ENCODE measurements around the gene DDX28. TPM values are rescaled to one million over a fixed set of nuclear protein-coding genes. Genes with fewer than 3 reads are reported as not detected.

Gene DDX28
- total and polyA plus RNA-seq, 9 of the 15 experiments (the other 6 are each of a cell fraction or from before 2014, with no cell fraction given) = 2.8 to 24.5 (median 15.9) TPM

DNA sequence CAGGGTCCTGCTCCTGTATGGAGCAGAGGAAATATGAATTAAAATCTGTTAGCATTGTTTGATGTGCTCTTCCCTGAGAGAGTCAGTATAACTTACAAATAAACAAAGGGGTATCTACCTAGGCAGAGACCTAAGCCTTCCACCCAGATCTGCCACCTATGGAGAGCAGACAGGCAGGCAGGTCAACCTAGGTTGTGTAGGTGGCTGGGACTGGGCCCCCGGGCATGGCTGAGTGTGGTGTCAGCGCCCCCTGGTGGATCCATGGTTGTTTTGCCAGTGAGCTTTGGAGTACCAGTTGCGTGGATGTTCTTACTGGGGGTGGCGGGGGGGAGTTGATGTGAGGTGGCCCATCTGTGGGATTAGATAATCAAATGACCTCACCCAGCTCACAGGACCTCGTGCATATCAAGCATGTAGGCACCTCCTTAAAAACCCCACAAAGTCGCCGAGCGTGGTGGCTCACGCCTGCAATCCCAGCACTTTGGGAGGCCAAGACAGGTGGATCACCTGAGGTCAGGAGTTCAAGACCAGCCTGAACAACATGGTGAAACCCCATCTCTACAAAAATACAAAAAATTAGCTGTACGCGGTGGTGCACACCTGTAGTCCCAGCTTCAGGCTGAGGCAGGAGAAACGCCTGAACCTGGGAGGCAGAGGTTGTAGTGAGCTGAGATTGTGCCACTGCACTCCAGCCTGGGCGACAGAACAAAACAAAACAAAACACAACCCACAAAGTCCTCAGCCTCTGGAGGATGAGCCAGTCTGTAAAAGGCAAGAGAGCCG is 17.7 kb upstream of the DDX28 start (continued):
- TF ChIP-seq, protein P1, sequence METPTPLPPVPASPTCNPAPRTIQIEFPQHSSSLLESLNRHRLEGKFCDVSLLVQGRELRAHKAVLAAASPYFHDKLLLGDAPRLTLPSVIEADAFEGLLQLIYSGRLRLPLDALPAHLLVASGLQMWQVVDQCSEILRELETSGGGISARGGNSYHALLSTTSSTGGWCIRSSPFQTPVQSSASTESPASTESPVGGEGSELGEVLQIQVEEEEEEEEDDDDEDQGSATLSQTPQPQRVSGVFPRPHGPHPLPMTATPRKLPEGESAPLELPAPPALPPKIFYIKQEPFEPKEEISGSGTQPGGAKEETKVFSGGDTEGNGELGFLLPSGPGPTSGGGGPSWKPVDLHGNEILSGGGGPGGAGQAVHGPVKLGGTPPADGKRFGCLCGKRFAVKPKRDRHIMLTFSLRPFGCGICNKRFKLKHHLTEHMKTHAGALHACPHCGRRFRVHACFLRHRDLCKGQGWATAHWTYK (CRISPR knock-in tag; IDR thresholded peaks at IDR 0.05) = peak; percentile 39; the same call in 1 of the 2 replicates
- TF ChIP-seq ATF7 (IDR thresholded peaks at IDR 0.05) = peak; percentile 66
- TF ChIP-seq RAD21 (CRISPR knock-in tag; conservative IDR thresholded peaks at IDR 0.05 in 1 of 2, IDR thresholded peaks at IDR 0.05 in 1 of 2) = peak; percentile 92 to 96
- TF ChIP-seq ZNF785 (CRISPR knock-in tag; IDR thresholded peaks at IDR 0.05) = no peak
- TF ChIP-seq, protein P2, sequence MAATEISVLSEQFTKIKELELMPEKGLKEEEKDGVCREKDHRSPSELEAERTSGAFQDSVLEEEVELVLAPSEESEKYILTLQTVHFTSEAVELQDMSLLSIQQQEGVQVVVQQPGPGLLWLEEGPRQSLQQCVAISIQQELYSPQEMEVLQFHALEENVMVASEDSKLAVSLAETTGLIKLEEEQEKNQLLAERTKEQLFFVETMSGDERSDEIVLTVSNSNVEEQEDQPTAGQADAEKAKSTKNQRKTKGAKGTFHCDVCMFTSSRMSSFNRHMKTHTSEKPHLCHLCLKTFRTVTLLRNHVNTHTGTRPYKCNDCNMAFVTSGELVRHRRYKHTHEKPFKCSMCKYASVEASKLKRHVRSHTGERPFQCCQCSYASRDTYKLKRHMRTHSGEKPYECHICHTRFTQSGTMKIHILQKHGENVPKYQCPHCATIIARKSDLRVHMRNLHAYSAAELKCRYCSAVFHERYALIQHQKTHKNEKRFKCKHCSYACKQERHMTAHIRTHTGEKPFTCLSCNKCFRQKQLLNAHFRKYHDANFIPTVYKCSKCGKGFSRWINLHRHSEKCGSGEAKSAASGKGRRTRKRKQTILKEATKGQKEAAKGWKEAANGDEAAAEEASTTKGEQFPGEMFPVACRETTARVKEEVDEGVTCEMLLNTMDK (IDR thresholded peaks at IDR 0.05; ENCODE audit: borderline replicate concordance, insufficient read depth, low read depth, low read length, poor library complexity, severe bottlenecking) = peak; percentile 74
- TF ChIP-seq MYNN (IDR thresholded peaks at IDR 0.05) = peak; percentile 78
- no peak for TF ChIP-seq MYNN (CRISPR knock-in tag; IDR thresholded peaks at IDR 0.05)
- TF ChIP-seq, protein P3, sequence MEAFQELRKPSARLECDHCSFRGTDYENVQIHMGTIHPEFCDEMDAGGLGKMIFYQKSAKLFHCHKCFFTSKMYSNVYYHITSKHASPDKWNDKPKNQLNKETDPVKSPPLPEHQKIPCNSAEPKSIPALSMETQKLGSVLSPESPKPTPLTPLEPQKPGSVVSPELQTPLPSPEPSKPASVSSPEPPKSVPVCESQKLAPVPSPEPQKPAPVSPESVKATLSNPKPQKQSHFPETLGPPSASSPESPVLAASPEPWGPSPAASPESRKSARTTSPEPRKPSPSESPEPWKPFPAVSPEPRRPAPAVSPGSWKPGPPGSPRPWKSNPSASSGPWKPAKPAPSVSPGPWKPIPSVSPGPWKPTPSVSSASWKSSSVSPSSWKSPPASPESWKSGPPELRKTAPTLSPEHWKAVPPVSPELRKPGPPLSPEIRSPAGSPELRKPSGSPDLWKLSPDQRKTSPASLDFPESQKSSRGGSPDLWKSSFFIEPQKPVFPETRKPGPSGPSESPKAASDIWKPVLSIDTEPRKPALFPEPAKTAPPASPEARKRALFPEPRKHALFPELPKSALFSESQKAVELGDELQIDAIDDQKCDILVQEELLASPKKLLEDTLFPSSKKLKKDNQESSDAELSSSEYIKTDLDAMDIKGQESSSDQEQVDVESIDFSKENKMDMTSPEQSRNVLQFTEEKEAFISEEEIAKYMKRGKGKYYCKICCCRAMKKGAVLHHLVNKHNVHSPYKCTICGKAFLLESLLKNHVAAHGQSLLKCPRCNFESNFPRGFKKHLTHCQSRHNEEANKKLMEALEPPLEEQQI (IDR thresholded peaks at IDR 0.05) = no peak
- no peak for TF ChIP-seq ZNF24 (IDR thresholded peaks at IDR 0.05)
- TF ChIP-seq, protein P4, sequence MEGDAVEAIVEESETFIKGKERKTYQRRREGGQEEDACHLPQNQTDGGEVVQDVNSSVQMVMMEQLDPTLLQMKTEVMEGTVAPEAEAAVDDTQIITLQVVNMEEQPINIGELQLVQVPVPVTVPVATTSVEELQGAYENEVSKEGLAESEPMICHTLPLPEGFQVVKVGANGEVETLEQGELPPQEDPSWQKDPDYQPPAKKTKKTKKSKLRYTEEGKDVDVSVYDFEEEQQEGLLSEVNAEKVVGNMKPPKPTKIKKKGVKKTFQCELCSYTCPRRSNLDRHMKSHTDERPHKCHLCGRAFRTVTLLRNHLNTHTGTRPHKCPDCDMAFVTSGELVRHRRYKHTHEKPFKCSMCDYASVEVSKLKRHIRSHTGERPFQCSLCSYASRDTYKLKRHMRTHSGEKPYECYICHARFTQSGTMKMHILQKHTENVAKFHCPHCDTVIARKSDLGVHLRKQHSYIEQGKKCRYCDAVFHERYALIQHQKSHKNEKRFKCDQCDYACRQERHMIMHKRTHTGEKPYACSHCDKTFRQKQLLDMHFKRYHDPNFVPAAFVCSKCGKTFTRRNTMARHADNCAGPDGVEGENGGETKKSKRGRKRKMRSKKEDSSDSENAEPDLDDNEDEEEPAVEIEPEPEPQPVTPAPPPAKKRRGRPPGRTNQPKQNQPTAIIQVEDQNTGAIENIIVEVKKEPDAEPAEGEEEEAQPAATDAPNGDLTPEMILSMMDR (IDR thresholded peaks at IDR 0.05 in 2 of 3, conservative IDR thresholded peaks at IDR 0.05 in 1 of 3; ENCODE audit: insufficient read depth in 2 of 3, low read depth in 1 of 3, low read length in 3 of 3) = peak; percentile 88 to 97 (median 94)
- TF ChIP-seq EGR1 (conservative IDR thresholded peaks at IDR 0.05) = peak; percentile 71

All from K562 (cell line).